ENCODE measurements around the gene TTI1. TPM values are rescaled to one million over a fixed set of nuclear protein-coding genes. Genes with fewer than 3 reads are reported as not detected.

The TTI1 gene
- total RNA-seq, 1 experiment from 2014 or later: 26.9 TPM

DNA sequence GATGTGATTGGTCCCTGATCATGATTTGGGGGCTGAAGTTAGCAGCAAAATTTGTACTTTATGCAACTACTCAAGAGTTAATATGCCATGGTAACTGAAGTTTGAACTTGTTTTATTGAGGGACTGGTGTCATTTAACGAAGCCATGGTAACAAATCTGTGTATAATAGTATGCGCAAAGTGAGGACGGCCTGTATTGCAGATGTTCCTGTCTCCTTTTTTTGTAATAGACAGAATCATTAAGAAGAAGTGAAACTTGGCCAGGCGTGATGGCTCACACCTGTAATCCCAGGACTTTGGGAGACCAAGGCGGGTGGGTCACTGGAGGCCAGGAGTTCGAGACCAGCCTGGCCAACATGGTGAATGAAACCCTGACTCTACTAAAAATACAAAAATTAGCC, 22.6 kb upstream of the TTI1 start:
- Histone ChIP-seq H3K4me3 (replicated peaks in 1 of 2; ENCODE audit: low read depth in 1 of 2, low read length in 2 of 2) (no peak overlapping the region), H3K9me2 (ENCODE audit: insufficient read depth) (no peaks in the 10 kb centered on the region), H3K27me3 (ENCODE audit: insufficient read depth, low read length) (no peaks in the 10 kb centered on the region), H3K4me1 (ENCODE audit: control insufficient read depth in 1 of 2, insufficient read depth in 2 of 2, low read length in 2 of 2) (no peaks in the 10 kb centered on the region), H3K4me2 (ENCODE audit: low read length) (no peak overlapping the region), H4K20me1 (ENCODE audit: insufficient read depth) (no peaks in the 10 kb centered on the region), H3K36me3 (ENCODE audit: control insufficient read depth in 1 of 2, insufficient read depth in 2 of 2, low read length in 2 of 2) (peaks cover 27 to 28% of the 10 kb centered on the region in 2 experiments; a peak in 3 of 4 replicates), H3K79me2 (ENCODE audit: insufficient read depth, low read length) (peaks cover 52% of the 10 kb centered on the region), H3K9ac (ENCODE audit: low read length) (no peak overlapping the region), H2AFZ (ENCODE audit: low read depth, low read length, poor library complexity, severe bottlenecking) (no peak overlapping the region), H3K27ac (ENCODE audit: low read depth, low read length) (no peak overlapping the region), H3K9me3 (ENCODE audit: control insufficient read depth in 1 of 2, insufficient read depth in 1 of 2, low read depth in 1 of 2, low read length in 2 of 2) (no peaks in the 10 kb centered on the region)
- DNase-seq (ENCODE audit: low read depth, low spot score): no peak
- ChIA-PET CTCF (interaction anchor here (2.8 kb wide), 1 partner anchor 164 kb away, joined by 53 read pairs; no protein-coding TSS in a partner anchor), POLR2A (no interaction called here), RAD21 (ENCODE audit: low non-redundant PET in 1 of 2, low total read pairs in 2 of 2, uncharacterized antibody in 2 of 2, unreplicated experiment in 2 of 2) (no interaction called here)
- TF ChIP-seq EZH2phosphoT487 (IDR thresholded peaks at IDR 0.05; ENCODE audit: borderline replicate concordance) (no peak), JUND (IDR thresholded peaks at IDR 0.05) (no peak), POLR2AphosphoS5 (IDR thresholded peaks at IDR 0.05; ENCODE audit: low read depth, low read length) (no peak), POLR2A (IDR thresholded peaks at IDR 0.05; ENCODE audit: borderline replicate concordance, extremely low read depth, insufficient read depth, insufficient read length) (no peak), YY1 (IDR thresholded peaks at IDR 0.05; ENCODE audit: extremely low read depth, insufficient replicate concordance, low read depth, low read length) (no peak), ZFX (IDR thresholded peaks at IDR 0.05) (no peak), EGR1 (IDR thresholded peaks at IDR 0.05; ENCODE audit: low read depth) (no peak), ELF1 (IDR thresholded peaks at IDR 0.05; ENCODE audit: borderline replicate concordance, low read depth) (no peak), FOSL1 (IDR thresholded peaks at IDR 0.05; ENCODE audit: low read depth) (no peak), EZH2 (IDR thresholded peaks at IDR 0.05) (no peak), SRF (IDR thresholded peaks at IDR 0.05; ENCODE audit: low read depth) (no peak), CEBPB (IDR thresholded peaks at IDR 0.05; ENCODE audit: low read depth) (no peak), ZNF274 (IDR thresholded peaks at IDR 0.05; ENCODE audit: low read depth, low read length) (no peak), RAD21 (IDR thresholded peaks at IDR 0.05; ENCODE audit: low read depth) (no peak), SIN3A (IDR thresholded peaks at IDR 0.05; ENCODE audit: low read depth) (no peak)
- TF ChIP-seq, protein P1, sequence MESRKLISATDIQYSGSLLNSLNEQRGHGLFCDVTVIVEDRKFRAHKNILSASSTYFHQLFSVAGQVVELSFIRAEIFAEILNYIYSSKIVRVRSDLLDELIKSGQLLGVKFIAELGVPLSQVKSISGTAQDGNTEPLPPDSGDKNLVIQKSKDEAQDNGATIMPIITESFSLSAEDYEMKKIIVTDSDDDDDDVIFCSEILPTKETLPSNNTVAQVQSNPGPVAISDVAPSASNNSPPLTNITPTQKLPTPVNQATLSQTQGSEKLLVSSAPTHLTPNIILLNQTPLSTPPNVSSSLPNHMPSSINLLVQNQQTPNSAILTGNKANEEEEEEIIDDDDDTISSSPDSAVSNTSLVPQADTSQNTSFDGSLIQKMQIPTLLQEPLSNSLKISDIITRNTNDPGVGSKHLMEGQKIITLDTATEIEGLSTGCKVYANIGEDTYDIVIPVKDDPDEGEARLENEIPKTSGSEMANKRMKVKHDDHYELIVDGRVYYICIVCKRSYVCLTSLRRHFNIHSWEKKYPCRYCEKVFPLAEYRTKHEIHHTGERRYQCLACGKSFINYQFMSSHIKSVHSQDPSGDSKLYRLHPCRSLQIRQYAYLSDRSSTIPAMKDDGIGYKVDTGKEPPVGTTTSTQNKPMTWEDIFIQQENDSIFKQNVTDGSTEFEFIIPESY (IDR thresholded peaks at IDR 0.05; ENCODE audit: extremely low read depth, insufficient replicate concordance, low read length): no peak
- TF ChIP-seq, protein P2, sequence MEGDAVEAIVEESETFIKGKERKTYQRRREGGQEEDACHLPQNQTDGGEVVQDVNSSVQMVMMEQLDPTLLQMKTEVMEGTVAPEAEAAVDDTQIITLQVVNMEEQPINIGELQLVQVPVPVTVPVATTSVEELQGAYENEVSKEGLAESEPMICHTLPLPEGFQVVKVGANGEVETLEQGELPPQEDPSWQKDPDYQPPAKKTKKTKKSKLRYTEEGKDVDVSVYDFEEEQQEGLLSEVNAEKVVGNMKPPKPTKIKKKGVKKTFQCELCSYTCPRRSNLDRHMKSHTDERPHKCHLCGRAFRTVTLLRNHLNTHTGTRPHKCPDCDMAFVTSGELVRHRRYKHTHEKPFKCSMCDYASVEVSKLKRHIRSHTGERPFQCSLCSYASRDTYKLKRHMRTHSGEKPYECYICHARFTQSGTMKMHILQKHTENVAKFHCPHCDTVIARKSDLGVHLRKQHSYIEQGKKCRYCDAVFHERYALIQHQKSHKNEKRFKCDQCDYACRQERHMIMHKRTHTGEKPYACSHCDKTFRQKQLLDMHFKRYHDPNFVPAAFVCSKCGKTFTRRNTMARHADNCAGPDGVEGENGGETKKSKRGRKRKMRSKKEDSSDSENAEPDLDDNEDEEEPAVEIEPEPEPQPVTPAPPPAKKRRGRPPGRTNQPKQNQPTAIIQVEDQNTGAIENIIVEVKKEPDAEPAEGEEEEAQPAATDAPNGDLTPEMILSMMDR (IDR thresholded peaks at IDR 0.05 in 2 of 3, conservative IDR thresholded peaks at IDR 0.05 in 1 of 3; ENCODE audit: borderline replicate concordance in 1 of 3, insufficient read depth in 1 of 3, low read depth in 2 of 3, low read length in 2 of 3): no peak
- TF ChIP-seq, protein P3, sequence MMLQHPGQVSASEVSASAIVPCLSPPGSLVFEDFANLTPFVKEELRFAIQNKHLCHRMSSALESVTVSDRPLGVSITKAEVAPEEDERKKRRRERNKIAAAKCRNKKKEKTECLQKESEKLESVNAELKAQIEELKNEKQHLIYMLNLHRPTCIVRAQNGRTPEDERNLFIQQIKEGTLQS (IDR thresholded peaks at IDR 0.05): no peak
- TF ChIP-seq, protein P4, sequence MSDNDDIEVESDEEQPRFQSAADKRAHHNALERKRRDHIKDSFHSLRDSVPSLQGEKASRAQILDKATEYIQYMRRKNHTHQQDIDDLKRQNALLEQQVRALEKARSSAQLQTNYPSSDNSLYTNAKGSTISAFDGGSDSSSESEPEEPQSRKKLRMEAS (IDR thresholded peaks at IDR 0.05): no peak
- TF ChIP-seq, protein P5, sequence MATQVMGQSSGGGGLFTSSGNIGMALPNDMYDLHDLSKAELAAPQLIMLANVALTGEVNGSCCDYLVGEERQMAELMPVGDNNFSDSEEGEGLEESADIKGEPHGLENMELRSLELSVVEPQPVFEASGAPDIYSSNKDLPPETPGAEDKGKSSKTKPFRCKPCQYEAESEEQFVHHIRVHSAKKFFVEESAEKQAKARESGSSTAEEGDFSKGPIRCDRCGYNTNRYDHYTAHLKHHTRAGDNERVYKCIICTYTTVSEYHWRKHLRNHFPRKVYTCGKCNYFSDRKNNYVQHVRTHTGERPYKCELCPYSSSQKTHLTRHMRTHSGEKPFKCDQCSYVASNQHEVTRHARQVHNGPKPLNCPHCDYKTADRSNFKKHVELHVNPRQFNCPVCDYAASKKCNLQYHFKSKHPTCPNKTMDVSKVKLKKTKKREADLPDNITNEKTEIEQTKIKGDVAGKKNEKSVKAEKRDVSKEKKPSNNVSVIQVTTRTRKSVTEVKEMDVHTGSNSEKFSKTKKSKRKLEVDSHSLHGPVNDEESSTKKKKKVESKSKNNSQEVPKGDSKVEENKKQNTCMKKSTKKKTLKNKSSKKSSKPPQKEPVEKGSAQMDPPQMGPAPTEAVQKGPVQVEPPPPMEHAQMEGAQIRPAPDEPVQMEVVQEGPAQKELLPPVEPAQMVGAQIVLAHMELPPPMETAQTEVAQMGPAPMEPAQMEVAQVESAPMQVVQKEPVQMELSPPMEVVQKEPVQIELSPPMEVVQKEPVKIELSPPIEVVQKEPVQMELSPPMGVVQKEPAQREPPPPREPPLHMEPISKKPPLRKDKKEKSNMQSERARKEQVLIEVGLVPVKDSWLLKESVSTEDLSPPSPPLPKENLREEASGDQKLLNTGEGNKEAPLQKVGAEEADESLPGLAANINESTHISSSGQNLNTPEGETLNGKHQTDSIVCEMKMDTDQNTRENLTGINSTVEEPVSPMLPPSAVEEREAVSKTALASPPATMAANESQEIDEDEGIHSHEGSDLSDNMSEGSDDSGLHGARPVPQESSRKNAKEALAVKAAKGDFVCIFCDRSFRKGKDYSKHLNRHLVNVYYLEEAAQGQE (IDR thresholded peaks at IDR 0.05; ENCODE audit: low read depth): no peak
- BruUV-seq (replicated peaks): no TSS peak
- intact Hi-C loops (cut with micrococcal nuclease): loop anchor here (2.0 to 5.0 kb wide), 3 partner anchors 251 to 351 kb away; no protein-coding TSS in a partner anchor
- no peak for ATAC-seq
